Brain microvascular endothelial cell (primary cell): Measurements from ENCODE around the gene CLECL1.
A peak's percentile ranks its signal among the peaks of the same experiment; 100 is the strongest.

Source experiments
- DNase-seq: peaks from one replicate; pipeline ENCODE4 v3.0.0-alpha.2; 2020
- H3K27ac ChIP-seq: fragments of 250-450 bp; sonication (Bioruptor Pico); 2 replicates; pipeline ENCODE4 v1.5.1; 2020; ENCODE audit warnings: mild to moderate bottlenecking, moderate library complexity
- H3K27me3 ChIP-seq: fragments of 250-450 bp; sonication (Bioruptor Pico); replicated peaks from 2 replicates; pipeline ENCODE4 v1.5.1; 2020; ENCODE audit warnings: mild to moderate bottlenecking
- H3K36me3 ChIP-seq: fragments of 250-450 bp; sonication (Bioruptor Pico); replicated peaks from 2 replicates; pipeline ENCODE4 v1.5.1; 2020; ENCODE audit warnings: mild to moderate bottlenecking
- H3K4me3 ChIP-seq: 2 replicates; pipeline ENCODE4 v1.5.1; 2011; ENCODE audit warnings: low read depth, mild to moderate bottlenecking, control low read depth, low read length, moderate library complexity
- CTCF ChIP-seq: IDR thresholded peaks from 2 replicates; pipeline ENCODE4 v1.5.1; 2011; ENCODE audit warnings: low read depth, mild to moderate bottlenecking, moderate library complexity, low read length, control low read depth, inconsistent platforms; ENCODE audit errors: missing control alignments
- in situ Hi-C: cut with HindIII; loops from 2 replicates; pipeline ENCODE4 v1.10.0; 2017; ENCODE audit warnings: low sequenced_read_pairs, low pct_ligation_motif_present

CLECL1 gene

GRCh38 chr12:9711664-9712063 is 21.2 kb downstream of the CLECL1 start:
- no peak overlapping the region for H3K27ac ChIP-seq
- TF ChIP-seq CTCF = no peak

GRCh38 chr12:9710584-9711375 is 22.1 kb downstream of the CLECL1 start:
- TF ChIP-seq CTCF = peak; percentile 3

More at GRCh38 chr12:9711664-9712063, 21.2 kb downstream of the CLECL1 start:
- no peak for DNase-seq
- H3K4me3 ChIP-seq = no peak overlapping the region
- in situ Hi-C loops = no loop called here
- H3K27me3 ChIP-seq = no peaks in the 10 kb centered on the region
- H3K36me3 ChIP-seq = no peaks in the 10 kb centered on the region

GRCh38 chr12:9708853-9709252 is 24.0 kb downstream of the CLECL1 start:
- DNase-seq = no peak
- Histone ChIP-seq H3K36me3 (no peaks in the 10 kb centered on the region), H3K4me3 (no peak overlapping the region), H3K27ac (no peak overlapping the region), H3K27me3 (no peaks in the 10 kb centered on the region)
- no peak for TF ChIP-seq CTCF
- in situ Hi-C loops = loop anchor here (10.0 kb wide), 1 partner anchor 74 kb away; no protein-coding TSS in a partner anchor

More at GRCh38 chr12:9710584-9711375, 22.1 kb downstream of the CLECL1 start:
- no peak overlapping the region for H3K27ac ChIP-seq
- no peak for DNase-seq
- no peaks in the 10 kb centered on the region for H3K27me3 ChIP-seq
- in situ Hi-C loops = no loop called here
- H3K36me3 ChIP-seq = no peaks in the 10 kb centered on the region
- H3K4me3 ChIP-seq = no peak overlapping the region

GRCh38 chr12:9707864-9708808 is 24.8 kb downstream of the CLECL1 start:
- no peak overlapping the region for H3K27ac ChIP-seq

GRCh38 chr12:9707356-9707755 is 25.5 kb downstream of the CLECL1 start:
- H3K4me3 ChIP-seq = no peak overlapping the region
- H3K27ac ChIP-seq = no peak overlapping the region
- H3K36me3 ChIP-seq = no peaks in the 10 kb centered on the region
- DNase-seq = no peak
- in situ Hi-C loops = loop anchor here (10.0 kb wide), 1 partner anchor 73 kb away; no protein-coding TSS in a partner anchor
- no peaks in the 10 kb centered on the region for H3K27me3 ChIP-seq
- no peak for TF ChIP-seq CTCF

More at GRCh38 chr12:9707864-9708808, 24.8 kb downstream of the CLECL1 start:
- Histone ChIP-seq H3K27me3 (no peaks in the 10 kb centered on the region), H3K36me3 (no peaks in the 10 kb centered on the region), H3K4me3 (no peak overlapping the region)
- peak; percentile 86 for TF ChIP-seq CTCF
- DNase-seq = peak; percentile 36
- in situ Hi-C loops = loop anchor here (10.0 kb wide), 1 partner anchor 73 kb away; no protein-coding TSS in a partner anchor
